ENCODE measurements around the gene TP53I13. TPM values are rescaled to one million over a fixed set of nuclear protein-coding genes. Genes with fewer than 3 reads are reported as not detected.

Gene TP53I13
- total and polyA plus RNA-seq, 10 of the 15 experiments (the other 5 are each of a cell fraction or from before 2014, with no cell fraction given) = 0.31 to 45.1 (median 19.5) TPM; not detected in 1

- ATAC-seq (peak; percentile 20; the same call in 2 of the 3 replicates), DNase-seq (ENCODE audit: low read depth, low spot score) (no peak), FAIRE-seq (peak; percentile 38)
- H3K36me3 ChIP-seq (ENCODE audit: control insufficient read depth in 2 of 2, insufficient read depth in 2 of 2, low read length in 1 of 2) = peaks cover 0 to 2% of the 10 kb centered on the region in 2 experiments; a peak in 1 of 4 replicates
- H3K27ac ChIP-seq (ENCODE audit: control insufficient read depth, insufficient read depth) = no peak overlapping the region
- no peaks in the 10 kb centered on the region for H3K27me3 ChIP-seq (replicated peaks in 1 of 2; ENCODE audit: control insufficient read depth in 2 of 2, insufficient read depth in 2 of 2, low read length in 1 of 2)
- intact Hi-C loops (cut with micrococcal nuclease; ENCODE audit: unreplicated experiment) = no loop called here
- POLR2A ChIA-PET = interaction anchor here (0.6 kb wide), 1 partner anchor 1755 kb away, joined by 3 read pairs; no protein-coding TSS in a partner anchor
- CTCF ChIA-PET = interaction anchor here (1.0 to 2.1 kb wide), 4 partner anchors 9 to 187 kb away, joined by 3 to 11 read pairs (median 6); no protein-coding TSS in a partner anchor
- RAD21 ChIA-PET (ENCODE audit: unreplicated experiment) = interaction anchor here (1.9 kb wide), 1 partner anchor 187 kb away, joined by 5 read pairs; no protein-coding TSS in a partner anchor
- peaks cover 44% of the 10 kb centered on the region for H3K4me1 ChIP-seq (ENCODE audit: control insufficient read depth, insufficient read depth, low read length)
- no peaks in the 10 kb centered on the region for H3K9me3 ChIP-seq (replicated peaks; ENCODE audit: control insufficient read depth, insufficient read depth, low read length)
- 100% methylated on average over 1 of the region's 1 CpG for WGBS (ENCODE audit: insufficient coverage, insufficient replicate concordance, low lambda C conversion rate, missing lambda C conversion rate)
- BruUV-seq (replicated peaks) = no TSS peak
- H4K20me1 ChIP-seq (ENCODE audit: control insufficient read depth, insufficient read depth) = no peaks in the 10 kb centered on the region
- H3K9ac ChIP-seq (ENCODE audit: control insufficient read depth, insufficient read depth, low read length) = no peak overlapping the region
- H3K4me2 ChIP-seq (ENCODE audit: control insufficient read depth, insufficient read depth) = no peak overlapping the region
- H3K79me2 ChIP-seq (ENCODE audit: control insufficient read depth, insufficient read depth, low read length) = no peaks in the 10 kb centered on the region
- H2AFZ ChIP-seq (ENCODE audit: control insufficient read depth, low read depth, low read length) = no peak overlapping the region
- in situ Hi-C loops (cut with MboI) = no loop called here
- no peak overlapping the region for H3K4me3 ChIP-seq
- SMC1A ChIA-PET (ENCODE audit: uncharacterized antibody, unreplicated experiment) = interaction anchor here (1.1 kb wide), 1 partner anchor 330 kb away, joined by 3 read pairs; no protein-coding TSS in a partner anchor
- no peak for TF ChIP-seq SMC3 (IDR thresholded peaks at IDR 0.05; ENCODE audit: borderline replicate concordance, low read length)
- no peak for TF ChIP-seq YBX1 (IDR thresholded peaks at IDR 0.05)
- no peak for TF ChIP-seq PKNOX1 (IDR thresholded peaks at IDR 0.05)
- TF ChIP-seq HSF1 (IDR thresholded peaks at IDR 0.05; ENCODE audit: low read depth, low read length) = no peak
- TF ChIP-seq HDAC2 (IDR thresholded peaks at IDR 0.05) = no peak
- TF ChIP-seq ZNF217 (IDR thresholded peaks at IDR 0.05) = no peak
- TF ChIP-seq GATAD2B (conservative IDR thresholded peaks at IDR 0.05; ENCODE audit: low read depth) = no peak
- no peak for TF ChIP-seq MEF2B (IDR thresholded peaks at IDR 0.05; ENCODE audit: partially characterized antibody, poor library complexity, severe bottlenecking)
- no peak for TF ChIP-seq PML (IDR thresholded peaks at IDR 0.05; ENCODE audit: low read length)
- TF ChIP-seq E2F8 (IDR thresholded peaks at IDR 0.05; ENCODE audit: low read depth, partially characterized antibody) = no peak
- no peak for TF ChIP-seq MLLT1 (IDR thresholded peaks at IDR 0.05)
- no peak for TF ChIP-seq NRF1 (conservative IDR thresholded peaks at IDR 0.05; ENCODE audit: low read depth, low read length)
- no peak for TF ChIP-seq IKZF2 (IDR thresholded peaks at IDR 0.05)
- no peak for TF ChIP-seq POLR2AphosphoS2 (IDR thresholded peaks at IDR 0.05; ENCODE audit: low read depth, low read length)
- no peak for TF ChIP-seq NR2C2 (IDR thresholded peaks at IDR 0.05; ENCODE audit: borderline replicate concordance, control insufficient read depth, insufficient read length, low read depth)
- TF ChIP-seq CBX5 (IDR thresholded peaks at IDR 0.05; ENCODE audit: low read depth) = no peak
- TF ChIP-seq RFX5 (IDR thresholded peaks at IDR 0.05; ENCODE audit: low read depth, low read length) = no peak
- TF ChIP-seq MEF2A (IDR thresholded peaks at IDR 0.05; ENCODE audit: insufficient read depth, low read depth, low read length) = no peak
These were observed 11.3 kb upstream of the TP53I13 start for GRCh38 chr17:29557085-29557738.
